ENCODE measurements around the gene LRRC9.
A peak's percentile ranks its signal among the peaks of the same experiment; 100 is the strongest.

DNA sequence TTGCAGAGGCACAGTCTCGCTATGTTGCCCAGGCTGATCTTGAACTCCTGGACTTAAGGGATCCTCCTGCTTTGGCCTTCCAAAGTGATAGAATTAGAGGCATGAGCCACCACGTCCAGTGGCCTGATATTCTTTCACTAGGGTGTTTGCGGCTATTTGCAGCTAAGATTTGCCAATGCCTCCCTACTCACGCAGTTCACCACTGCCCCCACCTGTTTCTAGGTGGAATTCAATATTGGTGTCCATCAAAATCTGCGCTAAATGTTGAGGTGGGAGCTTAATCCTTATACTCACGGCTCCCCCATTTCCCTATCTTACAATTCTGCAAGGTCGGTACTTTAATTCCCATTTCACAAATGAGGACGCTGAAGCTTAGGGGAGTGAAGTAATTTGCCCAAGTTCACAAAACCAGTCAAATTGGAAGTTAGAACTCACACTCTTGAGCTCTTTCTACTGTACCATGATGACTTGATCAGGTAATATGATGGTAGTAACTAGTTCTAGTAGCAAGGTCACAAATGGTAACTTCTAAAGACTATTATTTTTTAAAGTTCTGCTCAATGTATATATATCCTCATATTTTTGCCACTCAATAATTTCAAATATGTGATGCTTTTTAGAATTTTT is 22.1 kb upstream of the LRRC9 start:
- peak; percentile 91 for TF ChIP-seq CTCF (conservative IDR thresholded peaks at IDR 0.05)
- no peak for TF ChIP-seq ZFX (IDR thresholded peaks at IDR 0.05)
